Measurements from ENCODE around the gene FAM76A. TPM values are rescaled to one million over a fixed set of nuclear protein-coding genes. Genes with fewer than 3 reads are reported as not detected.

Gene FAM76A

Small RNAs within 50 kb of the gene (small RNA-seq; reads per million reads assigned to genes)
- not detected for gene AL020997.2 (ENCODE audit: insufficient read depth)
- gene RNU6-424P (ENCODE audit: insufficient read depth), result not detected
